Measurements from ENCODE around the gene HACL1. TPM values are rescaled to one million over a fixed set of nuclear protein-coding genes. Genes with fewer than 3 reads are reported as not detected.

The HACL1 gene
- polyA plus RNA-seq, 1 of the 3 experiments (the other 2 are of a cell fraction): 15.1 TPM

DNA sequence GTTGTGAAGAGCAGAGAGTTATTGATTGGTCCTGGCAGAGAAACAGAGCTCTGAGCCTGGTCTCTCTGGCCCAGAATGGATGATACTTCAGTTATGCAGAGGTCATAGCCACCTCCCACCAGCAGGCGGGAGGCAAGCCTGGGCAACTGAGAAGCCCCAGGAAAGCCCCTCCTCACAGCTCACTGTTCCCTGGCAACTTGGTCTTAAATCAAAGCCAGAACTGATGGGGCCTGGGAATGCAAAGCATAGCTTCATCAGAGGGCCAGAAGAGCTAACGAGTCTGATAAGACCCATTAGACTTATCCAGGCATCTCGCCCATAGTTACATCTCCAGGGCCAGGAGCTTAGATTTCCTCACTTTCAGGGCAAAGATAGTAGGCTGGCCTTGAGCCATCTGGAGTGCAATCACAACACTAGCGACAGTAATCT is 74.3 kb downstream of the HACL1 start (continued):
- TF ChIP-seq, protein P1, sequence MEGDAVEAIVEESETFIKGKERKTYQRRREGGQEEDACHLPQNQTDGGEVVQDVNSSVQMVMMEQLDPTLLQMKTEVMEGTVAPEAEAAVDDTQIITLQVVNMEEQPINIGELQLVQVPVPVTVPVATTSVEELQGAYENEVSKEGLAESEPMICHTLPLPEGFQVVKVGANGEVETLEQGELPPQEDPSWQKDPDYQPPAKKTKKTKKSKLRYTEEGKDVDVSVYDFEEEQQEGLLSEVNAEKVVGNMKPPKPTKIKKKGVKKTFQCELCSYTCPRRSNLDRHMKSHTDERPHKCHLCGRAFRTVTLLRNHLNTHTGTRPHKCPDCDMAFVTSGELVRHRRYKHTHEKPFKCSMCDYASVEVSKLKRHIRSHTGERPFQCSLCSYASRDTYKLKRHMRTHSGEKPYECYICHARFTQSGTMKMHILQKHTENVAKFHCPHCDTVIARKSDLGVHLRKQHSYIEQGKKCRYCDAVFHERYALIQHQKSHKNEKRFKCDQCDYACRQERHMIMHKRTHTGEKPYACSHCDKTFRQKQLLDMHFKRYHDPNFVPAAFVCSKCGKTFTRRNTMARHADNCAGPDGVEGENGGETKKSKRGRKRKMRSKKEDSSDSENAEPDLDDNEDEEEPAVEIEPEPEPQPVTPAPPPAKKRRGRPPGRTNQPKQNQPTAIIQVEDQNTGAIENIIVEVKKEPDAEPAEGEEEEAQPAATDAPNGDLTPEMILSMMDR (IDR thresholded peaks at IDR 0.05): peak; percentile 39
- TF ChIP-seq MAX (IDR thresholded peaks at IDR 0.05; ENCODE audit: low read depth): no peak
- TF ChIP-seq TEAD4 (IDR thresholded peaks at IDR 0.05; ENCODE audit: borderline replicate concordance, insufficient read depth): no peak
- no peak for TF ChIP-seq USF2 (IDR thresholded peaks at IDR 0.05; ENCODE audit: borderline replicate concordance, low read depth, low read length)
- no peak for TF ChIP-seq ELF1 (IDR thresholded peaks at IDR 0.05)
- no peak for TF ChIP-seq NRF1 (IDR thresholded peaks at IDR 0.05; ENCODE audit: low read depth, low read length)
- no peak for TF ChIP-seq JUND (IDR thresholded peaks at IDR 0.05)
- TF ChIP-seq FOXJ3 (CRISPR knock-in tag; IDR thresholded peaks at IDR 0.05): peak; percentile 99
- TF ChIP-seq MEF2A (IDR thresholded peaks at IDR 0.05; ENCODE audit: borderline replicate concordance, low read depth): no peak

DNA sequence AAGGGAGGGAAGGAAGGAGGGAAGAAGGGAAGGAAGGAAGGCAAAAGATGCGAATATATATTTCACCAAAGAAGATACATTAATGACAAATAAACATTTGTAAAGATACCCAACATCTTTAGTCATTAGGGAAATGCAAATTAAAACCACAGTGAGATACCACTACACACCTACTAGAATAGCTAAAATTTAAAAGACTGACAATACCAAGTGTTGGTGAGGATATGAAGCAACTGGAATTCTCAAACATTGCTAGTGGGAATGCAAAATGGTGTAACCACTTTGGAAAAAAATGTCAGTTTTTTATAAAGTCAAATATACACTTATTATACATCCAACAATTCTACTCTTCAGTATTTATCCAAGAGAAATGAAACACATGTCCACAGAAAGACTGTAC is 75.6 kb downstream of the HACL1 start:
- no peaks in the 10 kb centered on the region for H3K9me3 ChIP-seq
- peaks cover 8 to 29% of the 10 kb centered on the region in 2 experiments; a peak in 3 of 4 replicates for H3K4me1 ChIP-seq (ENCODE audit: control insufficient read depth in 1 of 2, insufficient read depth in 2 of 2, low read depth in 1 of 2, low read length in 1 of 2)
- no peaks in the 10 kb centered on the region for H3K36me3 ChIP-seq (replicated peaks in 1 of 2; ENCODE audit: control insufficient read depth in 1 of 2, insufficient read depth in 2 of 2, low read length in 1 of 2)
- H3K27me3 ChIP-seq (ENCODE audit: insufficient read depth): no peaks in the 10 kb centered on the region
- no peaks in the 10 kb centered on the region for H3F3A ChIP-seq (replicated peaks; ENCODE audit: insufficient read depth)
- TF ChIP-seq FOXJ3 (CRISPR knock-in tag; IDR thresholded peaks at IDR 0.05) (no peak), ELF1 (IDR thresholded peaks at IDR 0.05) (no peak), MAX (IDR thresholded peaks at IDR 0.05; ENCODE audit: low read depth) (no peak), MEF2A (IDR thresholded peaks at IDR 0.05; ENCODE audit: borderline replicate concordance, low read depth) (no peak), TCF12 (IDR thresholded peaks at IDR 0.05) (no peak), RAD21 (IDR thresholded peaks at IDR 0.05; ENCODE audit: low read length) (no peak), RXRA (IDR thresholded peaks at IDR 0.05; ENCODE audit: borderline replicate concordance, low read depth) (no peak), SMC3 (IDR thresholded peaks at IDR 0.05; ENCODE audit: low read depth, low read length) (no peak), POLR2AphosphoS5 (IDR thresholded peaks at IDR 0.05; ENCODE audit: low read depth, low read length) (no peak), TEAD4 (IDR thresholded peaks at IDR 0.05; ENCODE audit: borderline replicate concordance, insufficient read depth) (no peak), EP300 (IDR thresholded peaks at IDR 0.05; ENCODE audit: borderline replicate concordance in 1 of 2, low read depth in 1 of 2, low read length in 1 of 2) (no peak), CHD2 (IDR thresholded peaks at IDR 0.05; ENCODE audit: low read length, partially characterized antibody) (no peak), TAF1 (IDR thresholded peaks at IDR 0.05; ENCODE audit: borderline replicate concordance, low read depth, low read length) (no peak), EZH2phosphoT487 (IDR thresholded peaks at IDR 0.05; ENCODE audit: borderline replicate concordance, low read depth) (no peak), FOSL2 (IDR thresholded peaks at IDR 0.05; ENCODE audit: borderline replicate concordance, low read depth) (no peak), GABPA (IDR thresholded peaks at IDR 0.05; ENCODE audit: low read depth) (no peak), RFX5 (IDR thresholded peaks at IDR 0.05; ENCODE audit: low read length) (no peak), NFIC (IDR thresholded peaks at IDR 0.05; ENCODE audit: borderline replicate concordance) (no peak)
- TF ChIP-seq, protein P1 (IDR thresholded peaks at IDR 0.05): no peak
- H3K9ac ChIP-seq: no peak overlapping the region
- no peak overlapping the region for H2AFZ ChIP-seq (ENCODE audit: low read depth)
- H3K4me3 ChIP-seq (ENCODE audit: low read depth in 2 of 2, low read length in 1 of 2): no peak overlapping the region
- POLR2A ChIA-PET: no interaction called here
- H4K20me1 ChIP-seq (ENCODE audit: insufficient read depth): no peaks in the 10 kb centered on the region
- H3K9me2 ChIP-seq: no peaks in the 10 kb centered on the region
- no peaks in the 10 kb centered on the region for H3K79me2 ChIP-seq (ENCODE audit: insufficient read depth)
- DNase-seq: no peak
- CTCF ChIA-PET: interaction anchor here (1.1 to 3.9 kb wide), 3 partner anchors 17 to 286 kb away, joined by 3 to 44 read pairs (median 5); no protein-coding TSS in a partner anchor
- H3K27ac ChIP-seq (ENCODE audit: low read depth in 2 of 2, low read length in 1 of 2): peak overlapping the region in 1 of 2 experiments; percentile 87; a peak in 2 of 4 replicates
- H3K4me2 ChIP-seq: no peak overlapping the region
- 90% methylated on average over 1 of the region's 1 CpG for WGBS (ENCODE audit: low lambda C conversion rate)
